Stimulated activated CD8-positive, alpha-beta memory T cell treated with anti-CD3 and anti-CD28 coated beads, Interleukin-7, amount 100 ng/mL, for 48 hours (primary cell): Measurements from ENCODE around the gene RBMS3.
"Not testable (repeated sequence)": the region's sequence is repeated elsewhere in the genome, so short reads cannot be mapped to it uniquely, and the experiment has no call there.

ENCODE experiments used
- DNase-seq, 2 donors: peaks; one replicate each; pipeline ENCODE4 v3.0.0-alpha.2; 2020; ENCODE audit warnings: low read depth in 1 of 2; ENCODE audit errors: extremely low read depth in 1 of 2

Gene RBMS3

GRCh38 chr3:29515451-29515850 lies 234.6 kb downstream of the RBMS3 start:
- DNase-seq: no peak

GRCh38 chr3:29516164-29516563 lies 235.3 kb downstream of the RBMS3 start:
- no peak for DNase-seq

- DNase-seq: no peak
These were observed 239.9 kb downstream of the RBMS3 start for GRCh38 chr3:29520764-29521163.

GRCh38 chr3:29521293-29521692 lies 240.4 kb downstream of the RBMS3 start:
- DNase-seq: no peak

- DNase-seq: no peak
These were observed 240.9 kb downstream of the RBMS3 start for GRCh38 chr3:29521751-29522150.

GRCh38 chr3:29524433-29524832 lies 243.6 kb downstream of the RBMS3 start:
- not testable (repeated sequence) for DNase-seq

GRCh38 chr3:29525254-29525881 lies 244.5 kb downstream of the RBMS3 start:
- no peak for DNase-seq

- no peak for DNase-seq
These were observed 246.4 kb downstream of the RBMS3 start for GRCh38 chr3:29527246-29527645.

- DNase-seq: no peak
These were observed 250.8 kb downstream of the RBMS3 start for GRCh38 chr3:29531644-29532043.

GRCh38 chr3:29532473-29532872 lies 251.6 kb downstream of the RBMS3 start:
- DNase-seq: no peak

GRCh38 chr3:29534006-29534405 lies 253.1 kb downstream of the RBMS3 start:
- DNase-seq: no peak

- no peak for DNase-seq
These were observed 255.3 kb downstream of the RBMS3 start for GRCh38 chr3:29536016-29536758.

GRCh38 chr3:29537889-29538609 lies 257.2 kb downstream of the RBMS3 start:
- DNase-seq: no peak

GRCh38 chr3:29538610-29538958 lies 257.7 kb downstream of the RBMS3 start:
- no peak for DNase-seq

- no peak for DNase-seq
These were observed 259.7 kb downstream of the RBMS3 start for GRCh38 chr3:29540544-29540943.

- DNase-seq: no peak
These were observed 264.0 kb downstream of the RBMS3 start for GRCh38 chr3:29544701-29545363.

GRCh38 chr3:29545615-29546014 lies 264.7 kb downstream of the RBMS3 start:
- DNase-seq: no peak

GRCh38 chr3:29552051-29552450 lies 271.2 kb downstream of the RBMS3 start:
- DNase-seq: no peak

GRCh38 chr3:29554566-29554965 lies 273.7 kb downstream of the RBMS3 start:
- no peak for DNase-seq

GRCh38 chr3:29555590-29555989 lies 274.7 kb downstream of the RBMS3 start:
- no peak for DNase-seq

GRCh38 chr3:29557186-29557585 lies 276.3 kb downstream of the RBMS3 start:
- no peak for DNase-seq

- no peak for DNase-seq
These were observed 277.0 kb downstream of the RBMS3 start for GRCh38 chr3:29557825-29558224.
